Activated CD4-positive, alpha-beta memory T cell treated with anti-CD3 and anti-CD28 coated beads for 36 hours (primary cell): Measurements from ENCODE around the gene FGF2. TPM values are rescaled to one million over a fixed set of nuclear protein-coding genes. Genes with fewer than 3 reads are reported as not detected.

Experiments used
- CTCF ChIA-PET: fragments of 350-600 bp; sonication (Branson Sonifier 250); formaldehyde crosslinking; loops from one replicate; lab custom pipeline; 2021; ENCODE audit warnings: antibody characterized with exemption, inconsistent platforms; lab: Charles Lee
- POLR2A ChIA-PET: fragments of 350-600 bp; sonication (Branson Sonifier 250); formaldehyde crosslinking; loops from one replicate; lab custom pipeline; 2021; ENCODE audit warnings: antibody characterized with exemption; lab: Charles Lee
- DNase-seq: peaks from one replicate; pipeline ENCODE4 v3.0.0-alpha.2; 2020
- H3K27ac Mint-ChIP-seq: one replicate; pipeline ENCODE4 v1.8.0; 2021; ENCODE audit warnings: mixed read lengths
- H3K27me3 Mint-ChIP-seq: one replicate; pipeline ENCODE4 v1.8.0; 2021; ENCODE audit warnings: mixed read lengths
- H3K36me3 Mint-ChIP-seq: one replicate; pipeline ENCODE4 v1.8.0; 2021; ENCODE audit warnings: mixed read lengths
- H3K4me1 Mint-ChIP-seq: one replicate; pipeline ENCODE4 v1.8.0; 2021; ENCODE audit warnings: low read depth, mixed read lengths
- H3K4me3 Mint-ChIP-seq: one replicate; pipeline ENCODE4 v1.8.0; 2021; ENCODE audit warnings: mild to moderate bottlenecking, mixed read lengths
- H3K9me3 Mint-ChIP-seq: one replicate; pipeline ENCODE4 v1.8.0; 2021; ENCODE audit warnings: mixed read lengths
- intact Hi-C: fragments of 100-400 bp; cut with micrococcal nuclease; formaldehyde crosslinking; loops from one replicate; pipeline ENCODE4 v1.15.1; 2023
- total RNA-seq, 2 experiments: library from RNA; stranded (reverse); gene quantifications; one replicate each; pipeline ENCODE4 v1.2.3, GENCODE V29; 2021

The FGF2 gene
- total RNA-seq, 2 experiments from 2014 or later: 0.36 to 0.56 TPM

GRCh38 chr4:122901247-122902010 is 74.8 kb downstream of the FGF2 start:
- intact Hi-C loops: no loop called here

GRCh38 chr4:122903766-122904288 is 77.2 kb downstream of the FGF2 start:
- no peak for DNase-seq
- Mint-ChIP-seq H3K27ac (no peak overlapping the region), H3K4me3 (no peak overlapping the region), H3K4me1 (no peaks in the 10 kb centered on the region), H3K27me3 (no peaks in the 10 kb centered on the region), H3K9me3 (no peaks in the 10 kb centered on the region), H3K36me3 (no peaks in the 10 kb centered on the region)
- ChIA-PET CTCF (interaction anchor here (1.0 kb wide), 1 partner anchor 11 kb away, joined by 4 read pairs; no protein-coding TSS in a partner anchor), POLR2A (interaction anchor here (1.0 kb wide), 1 partner anchor 183 kb away, joined by 3 read pairs; no protein-coding TSS in a partner anchor)
- intact Hi-C loops: no loop called here

More at GRCh38 chr4:122901247-122902010, 74.8 kb downstream of the FGF2 start:
- H3K27ac Mint-ChIP-seq: no peak overlapping the region
- no peaks in the 10 kb centered on the region for H3K4me1 Mint-ChIP-seq
- ChIA-PET POLR2A (no interaction called here), CTCF (no interaction called here)
- H3K4me3 Mint-ChIP-seq: no peak overlapping the region
- no peak for DNase-seq
- H3K36me3 Mint-ChIP-seq: no peaks in the 10 kb centered on the region
- no peaks in the 10 kb centered on the region for H3K27me3 Mint-ChIP-seq
- no peaks in the 10 kb centered on the region for H3K9me3 Mint-ChIP-seq

GRCh38 chr4:122906859-122907305 is 80.3 kb downstream of the FGF2 start:
- Mint-ChIP-seq H3K9me3 (no peaks in the 10 kb centered on the region), H3K4me3 (no peak overlapping the region), H3K4me1 (peaks cover 3% of the 10 kb centered on the region), H3K27ac (no peak overlapping the region), H3K36me3 (peaks cover 3% of the 10 kb centered on the region), H3K27me3 (no peaks in the 10 kb centered on the region)
- intact Hi-C loops: no loop called here
- CTCF ChIA-PET: no interaction called here
- POLR2A ChIA-PET: no interaction called here
- no peak for DNase-seq

DNA sequence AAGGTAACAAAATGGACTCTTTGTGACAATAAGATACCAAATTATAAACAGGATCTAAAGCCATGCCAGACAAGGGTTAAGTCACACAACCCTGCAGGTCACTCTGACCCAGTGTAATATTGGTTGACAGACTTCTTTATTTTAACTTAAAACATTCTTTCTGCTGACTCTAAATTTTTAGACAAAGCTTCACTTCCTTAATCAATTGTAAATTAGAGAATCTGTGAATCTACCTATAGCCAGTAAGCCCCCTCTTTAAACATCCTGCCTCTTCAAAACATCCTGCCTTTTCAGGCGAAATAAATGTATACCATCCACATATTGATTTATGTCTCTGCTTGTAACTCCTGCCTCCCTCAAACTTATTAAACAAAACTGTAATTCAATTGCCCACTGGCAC is 81.6 kb downstream of the FGF2 start:
- no peak overlapping the region for H3K4me3 Mint-ChIP-seq
- intact Hi-C loops: no loop called here
- no peak for DNase-seq
- H3K27me3 Mint-ChIP-seq: no peaks in the 10 kb centered on the region
- no peaks in the 10 kb centered on the region for H3K9me3 Mint-ChIP-seq
- peaks cover 3% of the 10 kb centered on the region for H3K4me1 Mint-ChIP-seq
- H3K27ac Mint-ChIP-seq: no peak overlapping the region
- peaks cover 3% of the 10 kb centered on the region for H3K36me3 Mint-ChIP-seq
- ChIA-PET CTCF (no interaction called here), POLR2A (no interaction called here)

DNA sequence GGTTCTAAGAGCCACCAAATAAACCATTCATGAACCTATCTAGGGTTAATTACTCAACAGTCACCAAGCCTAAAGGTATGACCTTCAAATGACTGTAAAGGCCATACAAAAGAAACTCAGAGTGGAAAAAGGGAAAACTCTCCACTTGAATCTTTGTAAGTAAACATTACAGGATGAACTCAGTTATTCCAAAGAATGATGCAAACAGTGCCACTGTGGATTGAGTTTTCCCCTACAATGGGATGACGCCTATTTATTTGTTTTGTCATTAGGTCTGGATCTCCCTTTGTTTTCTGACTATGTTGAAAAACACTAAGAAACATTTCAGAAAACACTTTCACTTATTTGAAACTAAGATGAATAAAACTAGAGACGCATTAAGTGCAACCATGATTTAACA is 83.1 kb downstream of the FGF2 start:
- ChIA-PET POLR2A (interaction anchor here (0.6 kb wide), 1 partner anchor 65 kb away, joined by 3 read pairs; no protein-coding TSS in a partner anchor), CTCF (no interaction called here)
- Mint-ChIP-seq H3K9me3 (no peaks in the 10 kb centered on the region), H3K27ac (no peak overlapping the region), H3K4me1 (peaks cover 3% of the 10 kb centered on the region), H3K4me3 (no peak overlapping the region), H3K27me3 (no peaks in the 10 kb centered on the region), H3K36me3 (peaks cover 3% of the 10 kb centered on the region)
- no peak for DNase-seq
- intact Hi-C loops: loop anchor here (5.0 kb wide), 1 partner anchor 172 kb away; no protein-coding TSS in a partner anchor

DNA sequence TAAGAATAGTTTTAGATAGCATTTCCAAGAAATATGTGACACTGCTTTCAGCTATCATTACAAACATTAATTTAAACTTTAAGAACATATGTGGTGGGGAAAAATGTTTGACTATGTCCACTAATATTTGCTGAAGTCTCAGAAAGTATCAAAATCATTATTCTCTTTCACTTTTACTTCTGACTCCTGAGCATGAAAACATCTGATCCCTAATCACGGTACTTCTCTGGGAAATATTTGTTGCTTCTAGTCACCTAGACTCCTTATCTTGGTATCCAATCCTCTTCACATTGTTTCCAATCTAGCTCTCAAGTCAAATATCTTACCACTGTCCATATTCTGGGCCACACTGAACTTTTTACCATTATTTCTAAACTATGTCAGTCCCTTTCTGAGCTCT is 85.0 kb downstream of the FGF2 start:
- intact Hi-C loops: loop anchor here (5.0 kb wide), 1 partner anchor 174 kb away; no protein-coding TSS in a partner anchor
- no peaks in the 10 kb centered on the region for H3K9me3 Mint-ChIP-seq
- ChIA-PET CTCF (interaction anchor here (0.8 kb wide), 1 partner anchor 19 kb away, joined by 3 read pairs; no protein-coding TSS in a partner anchor), POLR2A (no interaction called here)
- H3K27me3 Mint-ChIP-seq: no peaks in the 10 kb centered on the region
- no peak overlapping the region for H3K27ac Mint-ChIP-seq
- peaks cover 3% of the 10 kb centered on the region for H3K4me1 Mint-ChIP-seq
- no peak for DNase-seq
- H3K4me3 Mint-ChIP-seq: no peak overlapping the region
- H3K36me3 Mint-ChIP-seq: peaks cover 3% of the 10 kb centered on the region

DNA sequence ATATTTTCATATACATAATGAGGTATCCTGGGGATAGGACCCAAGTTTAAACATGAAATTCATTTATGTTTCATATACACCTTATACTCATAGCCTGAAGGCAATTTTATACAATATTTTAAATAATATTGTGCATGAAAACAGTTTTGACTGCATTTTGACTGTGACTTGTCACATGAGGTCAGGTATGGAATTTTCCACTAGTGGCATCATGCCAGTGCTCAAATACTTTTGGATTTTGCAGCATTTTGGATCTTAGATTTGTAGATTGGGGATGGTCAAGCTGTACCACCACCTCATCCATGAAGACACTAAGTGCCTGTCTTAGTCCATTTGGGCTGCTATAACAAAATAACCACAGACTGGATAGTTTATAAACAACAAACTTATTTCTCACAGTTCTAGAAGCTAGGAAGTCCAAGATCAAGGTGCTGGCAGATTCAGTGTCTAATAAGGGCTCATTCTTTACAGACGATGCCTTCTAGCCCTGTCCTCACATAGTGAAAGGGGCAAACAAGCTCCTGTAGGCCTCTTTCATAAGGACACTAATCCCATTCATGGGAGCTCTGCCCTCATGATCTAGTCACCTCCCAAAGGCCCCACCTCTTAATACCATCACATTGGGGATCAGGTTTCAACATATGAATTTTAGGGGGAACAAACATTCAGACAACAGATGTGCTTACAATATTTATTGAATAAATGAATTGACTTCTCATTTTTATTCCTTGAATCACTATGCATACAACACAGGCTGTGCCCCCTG is 86.4 kb downstream of the FGF2 start:
- Mint-ChIP-seq H3K9me3 (no peaks in the 10 kb centered on the region), H3K4me1 (peaks cover 3% of the 10 kb centered on the region), H3K27me3 (no peaks in the 10 kb centered on the region), H3K4me3 (no peak overlapping the region), H3K36me3 (peaks cover 3% of the 10 kb centered on the region), H3K27ac (no peak overlapping the region)
- ChIA-PET POLR2A (no interaction called here), CTCF (interaction anchor here (0.7 to 2.7 kb wide), 4 partner anchors 9 to 336 kb away, joined by 3 to 18 read pairs (median 5); partner anchors contain the start of gene NUDT6)
- no peak for DNase-seq
- intact Hi-C loops: loop anchor here (5.0 kb wide), 1 partner anchor 176 kb away; no protein-coding TSS in a partner anchor

DNA sequence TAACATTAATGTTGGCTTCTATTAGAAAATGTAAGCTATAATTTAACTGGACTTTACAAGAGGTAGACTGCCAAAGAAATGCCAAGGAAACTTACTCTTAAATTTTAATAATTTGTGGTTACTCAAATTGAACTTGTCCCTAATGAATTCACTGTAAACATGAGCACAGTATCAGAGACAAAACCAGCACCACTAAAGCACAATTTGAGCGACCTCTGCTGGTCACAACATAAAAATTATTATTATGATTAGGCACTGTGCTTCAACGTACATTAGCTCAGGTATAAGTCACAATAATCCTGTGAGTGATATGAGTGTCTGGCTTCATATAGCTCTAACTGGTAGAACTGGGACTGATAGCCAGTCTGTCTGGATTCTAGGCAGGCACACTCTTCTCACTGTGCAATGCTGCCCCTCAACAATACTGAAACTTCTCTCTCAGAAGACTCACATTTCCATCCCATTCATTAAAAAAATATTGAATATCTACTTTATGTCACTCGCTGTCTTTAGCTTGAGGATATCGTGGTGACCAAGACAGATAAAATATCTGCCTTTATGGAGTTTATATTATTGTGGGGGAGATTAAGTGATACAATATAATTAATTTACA is 87.8 kb downstream of the FGF2 start:
- Mint-ChIP-seq H3K4me3 (no peak overlapping the region), H3K4me1 (peaks cover 3% of the 10 kb centered on the region), H3K27ac (no peak overlapping the region), H3K9me3 (no peaks in the 10 kb centered on the region), H3K36me3 (peaks cover 3% of the 10 kb centered on the region), H3K27me3 (no peaks in the 10 kb centered on the region)
- ChIA-PET POLR2A (no interaction called here), CTCF (interaction anchor here (0.8 to 2.7 kb wide), 8 partner anchors 8 to 313 kb away, joined by 3 to 18 read pairs (median 6); partner anchors contain the start of gene NUDT6)
- intact Hi-C loops: loop anchor here (1.0 to 5.0 kb wide), 2 partner anchors 156 to 177 kb away; no protein-coding TSS in a partner anchor
- DNase-seq: no peak

DNA sequence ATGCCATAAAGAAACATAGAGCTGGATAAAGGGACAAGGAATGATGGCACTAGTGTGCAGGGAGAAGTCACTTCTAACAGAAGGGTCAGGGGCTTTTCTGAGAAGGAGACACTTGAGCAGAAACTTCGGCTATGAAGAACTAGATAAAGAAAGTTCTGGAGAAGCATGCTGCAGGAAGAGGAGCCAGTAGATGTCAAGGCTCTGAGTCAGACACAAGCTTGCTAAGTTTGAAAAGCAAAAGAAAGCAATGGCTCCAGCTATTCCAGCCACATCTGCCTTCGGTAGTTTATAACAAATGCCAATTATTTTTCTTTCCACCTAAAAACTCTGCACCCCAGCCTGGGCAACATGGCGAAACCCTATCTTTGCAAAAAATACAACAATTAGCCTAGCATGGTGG is 88.3 kb downstream of the FGF2 start:
- peaks cover 3% of the 10 kb centered on the region for H3K4me1 Mint-ChIP-seq
- no peak overlapping the region for H3K4me3 Mint-ChIP-seq
- H3K9me3 Mint-ChIP-seq: no peaks in the 10 kb centered on the region
- ChIA-PET CTCF (interaction anchor here (0.8 to 2.7 kb wide), 7 partner anchors 9 to 313 kb away, joined by 3 to 18 read pairs (median 4); no protein-coding TSS in a partner anchor), POLR2A (no interaction called here)
- H3K27me3 Mint-ChIP-seq: no peaks in the 10 kb centered on the region
- H3K27ac Mint-ChIP-seq: no peak overlapping the region
- peaks cover 3% of the 10 kb centered on the region for H3K36me3 Mint-ChIP-seq
- DNase-seq: no peak
- intact Hi-C loops: loop anchor here (1.0 to 5.0 kb wide), 2 partner anchors 157 to 178 kb away; no protein-coding TSS in a partner anchor

GRCh38 chr4:122917731-122918130 is 91.1 kb downstream of the FGF2 start:
- intact Hi-C loops: no loop called here
- peaks cover 5% of the 10 kb centered on the region for H3K4me1 Mint-ChIP-seq
- H3K27ac Mint-ChIP-seq: no peak overlapping the region
- DNase-seq: no peak
- ChIA-PET CTCF (no interaction called here), POLR2A (no interaction called here)
- no peaks in the 10 kb centered on the region for H3K9me3 Mint-ChIP-seq
- H3K27me3 Mint-ChIP-seq: no peaks in the 10 kb centered on the region
- no peaks in the 10 kb centered on the region for H3K36me3 Mint-ChIP-seq
- H3K4me3 Mint-ChIP-seq: no peak overlapping the region

GRCh38 chr4:122920473-122920872 is 93.8 kb downstream of the FGF2 start:
- Mint-ChIP-seq H3K27me3 (no peaks in the 10 kb centered on the region), H3K4me1 (peaks cover 7% of the 10 kb centered on the region), H3K36me3 (no peaks in the 10 kb centered on the region), H3K4me3 (no peak overlapping the region), H3K27ac (no peak overlapping the region), H3K9me3 (no peaks in the 10 kb centered on the region)
- POLR2A ChIA-PET: interaction anchor here (1.8 kb wide), 1 partner anchor 188 kb away, joined by 5 read pairs; the partner anchor contains the start of gene BBS12
- CTCF ChIA-PET: interaction anchor here (2.4 to 5.4 kb wide), 3 partner anchors 10 to 188 kb away, joined by 9 to 26 read pairs (median 20); partner anchors contain the start of gene BBS12
- intact Hi-C loops: loop anchor here (5.0 kb wide), 5 partner anchors 263 to 1098 kb away; partner anchors contain the start of genes BLTP1, CCNA2 and SPRY1
- no peak for DNase-seq
